Liver (tissue), 9 donors: ENCODE data around the gene CD109. TPM values are rescaled to one million over a fixed set of nuclear protein-coding genes. Genes with fewer than 3 reads are reported as not detected.

Experiments
- DNase-seq: peaks from one replicate; pipeline ENCODE4 v3.0.0-alpha.2; 2017; ENCODE audit warnings: low spot score
- H3K27ac ChIP-seq, 2 donors: one replicate each; pipeline ENCODE4 v1.7.0; 2013; ENCODE audit warnings: inconsistent platforms in 2 of 2, low read length in 2 of 2, control low read depth in 1 of 2, low read depth in 1 of 2, mild to moderate bottlenecking in 1 of 2
- H3K27me3 ChIP-seq, 4 donors: one replicate each; pipeline versions ENCODE4 v1.6.1 to v1.7.0; 2013; ENCODE audit warnings: low read length in 3 of 4, inconsistent platforms in 1 of 4, mild to moderate bottlenecking in 1 of 4, moderate library complexity in 1 of 4; ENCODE audit not compliant: control insufficient read depth in 4 of 4, insufficient read depth in 4 of 4
- H3K36me3 ChIP-seq, 4 donors: one replicate each; pipeline versions ENCODE4 v1.6.1 to v1.7.0; 2013; ENCODE audit warnings: low read length in 3 of 4, mild to moderate bottlenecking in 3 of 4, low read depth in 1 of 4, moderate library complexity in 1 of 4; ENCODE audit not compliant: control insufficient read depth in 4 of 4, insufficient read depth in 3 of 4
- H3K4me1 ChIP-seq, 4 donors: one replicate each; pipeline versions ENCODE4 v1.6.1 to v1.7.0; 2013; ENCODE audit warnings: low read length in 3 of 4, mild to moderate bottlenecking in 3 of 4, moderate library complexity in 1 of 4; ENCODE audit not compliant: control insufficient read depth in 4 of 4, insufficient read depth in 4 of 4
- H3K4me3 ChIP-seq, 3 donors: one replicate each; pipeline versions ENCODE4 v1.6.1 to v1.7.0; 2013; ENCODE audit warnings: low read length in 3 of 3, control low read depth in 1 of 3, low read depth in 1 of 3, mild to moderate bottlenecking in 1 of 3
- H3K9ac ChIP-seq, 2 donors: one replicate each; pipeline ENCODE4 v1.7.0; 2013; ENCODE audit warnings: low read length in 2 of 2, mild to moderate bottlenecking in 2 of 2, moderate library complexity in 2 of 2, control low read depth in 1 of 2, low read depth in 1 of 2
- H3K9me3 ChIP-seq, 4 donors: one replicate each; pipeline versions ENCODE4 v1.6.1 to v1.7.0; 2013; ENCODE audit warnings: low read length in 3 of 4; ENCODE audit not compliant: control insufficient read depth in 4 of 4
- ATF3 ChIP-seq: IDR thresholded peaks from 2 replicates; pipeline ENCODE4 v1.6.1; 2016; ENCODE audit warnings: antibody characterized with exemption
- EGR1 ChIP-seq, 2 donors: IDR thresholded peaks; 2 replicates each; pipeline ENCODE4 v1.6.1; 2016 to 2018; ENCODE audit warnings: antibody characterized with exemption in 2 of 2, low read depth in 2 of 2
- FOXA1 ChIP-seq: IDR thresholded peaks from 2 replicates; pipeline ENCODE4 v1.6.1; 2016; ENCODE audit warnings: antibody characterized with exemption
- FOXA2 ChIP-seq: IDR thresholded peaks from 2 replicates; pipeline ENCODE4 v1.6.1; 2016; ENCODE audit warnings: antibody characterized with exemption
- GABPA ChIP-seq, 2 donors: IDR thresholded peaks in 1 of 2; conservative IDR thresholded peaks in 1 of 2; 2 replicates each; pipeline ENCODE4 v1.6.1; 2016; ENCODE audit warnings: antibody characterized with exemption in 2 of 2, mild to moderate bottlenecking in 1 of 2, moderate library complexity in 1 of 2
- HNF4A ChIP-seq, 2 donors: conservative IDR thresholded peaks; 2 replicates each; pipeline ENCODE4 v1.6.1; 2016; ENCODE audit warnings: antibody characterized with exemption in 2 of 2, mild to moderate bottlenecking in 2 of 2
- HNF4G ChIP-seq: IDR thresholded peaks from 2 replicates; pipeline ENCODE4 v1.6.1; 2016; ENCODE audit warnings: antibody characterized with exemption
- JUND ChIP-seq, 2 donors: IDR thresholded peaks; 2 replicates each; pipeline ENCODE4 v1.6.1; 2016; ENCODE audit warnings: antibody characterized with exemption in 2 of 2
- NR2F2 ChIP-seq: IDR thresholded peaks from 2 replicates; pipeline ENCODE4 v1.6.1; 2016; ENCODE audit warnings: antibody characterized with exemption
- RAD21 ChIP-seq, 2 donors: IDR thresholded peaks; 2 replicates each; pipeline ENCODE4 v1.6.1; 2016; ENCODE audit warnings: antibody characterized with exemption in 2 of 2, mild to moderate bottlenecking in 2 of 2
- RXRA ChIP-seq, 2 donors: IDR thresholded peaks; 2 replicates each; pipeline ENCODE4 v1.6.1; 2017 to 2018; ENCODE audit warnings: antibody characterized with exemption in 2 of 2, mild to moderate bottlenecking in 1 of 2
- SP1 ChIP-seq: IDR thresholded peaks from 2 replicates; pipeline ENCODE4 v1.6.1; 2018; ENCODE audit warnings: antibody characterized with exemption, mild to moderate bottlenecking
- TAF1 ChIP-seq: conservative IDR thresholded peaks from 2 replicates; pipeline ENCODE4 v1.6.1; 2016; ENCODE audit warnings: antibody characterized with exemption, mild to moderate bottlenecking
- YY1 ChIP-seq: IDR thresholded peaks from 2 replicates; pipeline ENCODE4 v1.6.1; 2016; ENCODE audit warnings: antibody characterized with exemption, mild to moderate bottlenecking
- WGBS: extraction: QIAGEN DNeasy Blood & Tissue Kit; methylation state at CpG from one replicate; pipeline ENCODE4 v1.1.7; 2013; 5-methylcytosine and 5-hydroxymethylcytosine counted together
- polyA plus RNA-seq, 2 donors: library from polyadenylated mRNA; stranded (reverse) in 1 of 2; unstranded in 1 of 2; fragments of 200-250 nt in 1 of 2; fragments of >200 nt in 1 of 2; fragmentation: Nextera tagmentation in 1 of 2; extraction: Ambion mirVana in 1 of 2; gene quantifications; one replicate each; pipeline versions ENCODE4 v1.2.1 to v1.2.3, GENCODE V29; 2013 to 2015
- total RNA-seq, 2 donors: library from RNA; depleted of rRNA; stranded (reverse); fragments of >200 nt; gene quantifications; one replicate each; pipeline ENCODE4 v1.2.3, GENCODE V29; 2014
- TF ChIP-seq, protein P1 (sequence below): fragments of 150-350 bp; IDR thresholded peaks from 2 replicates; pipeline ENCODE4 v1.5.1; 2017; ENCODE audit warnings: improper control_type of control experiment, low read depth, low read length; ENCODE audit not compliant: missing input control
- TF ChIP-seq, protein P2 (sequence below): IDR thresholded peaks from 2 replicates; pipeline ENCODE4 v1.6.1; 2016; ENCODE audit warnings: antibody characterized with exemption
- TF ChIP-seq, protein P3 (sequence below): IDR thresholded peaks from 2 replicates; pipeline ENCODE4 v1.6.1; 2016; ENCODE audit warnings: antibody characterized with exemption, mild to moderate bottlenecking
- TF ChIP-seq, protein P4 (sequence below): IDR thresholded peaks from 2 replicates; pipeline ENCODE4 v1.6.1; 2016; ENCODE audit warnings: antibody characterized with exemption
- donor health status: healthy.
- donor health status: healthy.
- donor health status: healthy.
- donor health status: healthy.
- donor health status: healthy.

Gene CD109
- total and polyA plus RNA-seq, 4 donors: 0.18 to 2.0 (median 0.32) TPM

- TF ChIP-seq, protein P1, sequence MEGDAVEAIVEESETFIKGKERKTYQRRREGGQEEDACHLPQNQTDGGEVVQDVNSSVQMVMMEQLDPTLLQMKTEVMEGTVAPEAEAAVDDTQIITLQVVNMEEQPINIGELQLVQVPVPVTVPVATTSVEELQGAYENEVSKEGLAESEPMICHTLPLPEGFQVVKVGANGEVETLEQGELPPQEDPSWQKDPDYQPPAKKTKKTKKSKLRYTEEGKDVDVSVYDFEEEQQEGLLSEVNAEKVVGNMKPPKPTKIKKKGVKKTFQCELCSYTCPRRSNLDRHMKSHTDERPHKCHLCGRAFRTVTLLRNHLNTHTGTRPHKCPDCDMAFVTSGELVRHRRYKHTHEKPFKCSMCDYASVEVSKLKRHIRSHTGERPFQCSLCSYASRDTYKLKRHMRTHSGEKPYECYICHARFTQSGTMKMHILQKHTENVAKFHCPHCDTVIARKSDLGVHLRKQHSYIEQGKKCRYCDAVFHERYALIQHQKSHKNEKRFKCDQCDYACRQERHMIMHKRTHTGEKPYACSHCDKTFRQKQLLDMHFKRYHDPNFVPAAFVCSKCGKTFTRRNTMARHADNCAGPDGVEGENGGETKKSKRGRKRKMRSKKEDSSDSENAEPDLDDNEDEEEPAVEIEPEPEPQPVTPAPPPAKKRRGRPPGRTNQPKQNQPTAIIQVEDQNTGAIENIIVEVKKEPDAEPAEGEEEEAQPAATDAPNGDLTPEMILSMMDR: no peak
- TF ChIP-seq TAF1 (no peak), HNF4G (no peak), RAD21 (IDR thresholded peaks at IDR 0.05) (no peak), FOXA2 (no peak), EGR1 (IDR thresholded peaks at IDR 0.05; ENCODE audit: low read depth in 2 of 2) (no peak), JUND (IDR thresholded peaks at IDR 0.05) (no peak), RXRA (IDR thresholded peaks at IDR 0.05) (no peak), GABPA (IDR thresholded peaks at IDR 0.05 in 1 of 2, conservative IDR thresholded peaks at IDR 0.05 in 1 of 2) (no peak), SP1 (no peak), YY1 (no peak)
- TF ChIP-seq, protein P2, sequence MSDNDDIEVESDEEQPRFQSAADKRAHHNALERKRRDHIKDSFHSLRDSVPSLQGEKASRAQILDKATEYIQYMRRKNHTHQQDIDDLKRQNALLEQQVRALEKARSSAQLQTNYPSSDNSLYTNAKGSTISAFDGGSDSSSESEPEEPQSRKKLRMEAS: no peak
Measured at GRCh38 chr6:73710948-73711347, 14.9 kb downstream of the CD109 start (continued).

GRCh38 chr6:73712535-73713173 lies 16.7 kb downstream of the CD109 start:
- no peaks in the 10 kb centered on the region for H3K4me1 ChIP-seq
- DNase-seq: no peak
- no peak overlapping the region for H3K4me3 ChIP-seq
- H3K9ac ChIP-seq: no peak overlapping the region
- no peaks in the 10 kb centered on the region for H3K27me3 ChIP-seq
- no peak for TF ChIP-seq JUND (IDR thresholded peaks at IDR 0.05)
- WGBS: 75% methylated on average over 5 of the region's 5 CpGs
- no peaks in the 10 kb centered on the region for H3K9me3 ChIP-seq
- no peak overlapping the region for H3K27ac ChIP-seq
- no peaks in the 10 kb centered on the region for H3K36me3 ChIP-seq

DNA sequence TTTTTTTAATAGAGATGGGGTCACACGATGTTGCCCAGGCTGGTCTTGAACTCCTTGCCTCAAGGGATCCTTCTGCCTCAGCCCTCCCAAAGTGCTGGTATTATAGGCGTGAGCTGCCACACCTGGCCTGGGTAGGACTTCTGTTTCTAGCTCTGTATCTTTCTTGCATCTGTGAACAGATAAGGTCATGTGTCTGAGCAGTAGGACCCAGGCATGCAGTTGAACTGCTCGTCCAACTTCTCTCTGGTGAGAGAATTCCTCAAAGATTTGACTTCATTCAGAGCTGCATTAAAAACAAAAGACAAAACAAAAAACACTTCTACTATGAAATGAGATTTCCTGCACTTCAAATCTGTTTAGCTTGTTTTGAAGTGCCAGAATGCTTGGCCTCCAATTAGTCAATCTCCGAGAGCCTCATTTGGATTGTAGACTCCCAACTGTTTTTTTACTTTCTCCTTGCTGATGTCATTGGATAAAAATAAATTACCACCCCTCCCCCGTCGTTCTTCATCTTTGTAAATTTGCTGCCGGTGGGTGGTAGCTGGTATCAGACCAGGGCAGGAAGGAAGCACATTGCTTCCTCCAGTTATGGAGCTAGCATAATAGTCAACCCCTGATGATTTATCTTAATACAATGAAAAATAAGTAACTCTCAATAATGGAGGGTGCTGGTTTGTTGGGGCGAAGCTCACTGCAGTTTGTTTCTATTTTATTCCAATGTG lies 17.6 kb downstream of the CD109 start:
- Histone ChIP-seq H3K36me3 (no peaks in the 10 kb centered on the region), H3K4me3 (no peak overlapping the region), H3K27me3 (no peaks in the 10 kb centered on the region), H3K9ac (no peak overlapping the region), H3K4me1 (no peaks in the 10 kb centered on the region), H3K9me3 (no peaks in the 10 kb centered on the region), H3K27ac (no peak overlapping the region)
- 67% methylated on average over 8 of the region's 8 CpGs for WGBS
- TF ChIP-seq RAD21 (IDR thresholded peaks at IDR 0.05): no peak
- TF ChIP-seq, protein P1: no peak
- no peak for TF ChIP-seq YY1
- TF ChIP-seq RXRA (IDR thresholded peaks at IDR 0.05): no peak
- no peak for TF ChIP-seq GABPA (IDR thresholded peaks at IDR 0.05 in 1 of 2, conservative IDR thresholded peaks at IDR 0.05 in 1 of 2)
- TF ChIP-seq FOXA2: no peak
- no peak for TF ChIP-seq ATF3
- TF ChIP-seq, protein P3, sequence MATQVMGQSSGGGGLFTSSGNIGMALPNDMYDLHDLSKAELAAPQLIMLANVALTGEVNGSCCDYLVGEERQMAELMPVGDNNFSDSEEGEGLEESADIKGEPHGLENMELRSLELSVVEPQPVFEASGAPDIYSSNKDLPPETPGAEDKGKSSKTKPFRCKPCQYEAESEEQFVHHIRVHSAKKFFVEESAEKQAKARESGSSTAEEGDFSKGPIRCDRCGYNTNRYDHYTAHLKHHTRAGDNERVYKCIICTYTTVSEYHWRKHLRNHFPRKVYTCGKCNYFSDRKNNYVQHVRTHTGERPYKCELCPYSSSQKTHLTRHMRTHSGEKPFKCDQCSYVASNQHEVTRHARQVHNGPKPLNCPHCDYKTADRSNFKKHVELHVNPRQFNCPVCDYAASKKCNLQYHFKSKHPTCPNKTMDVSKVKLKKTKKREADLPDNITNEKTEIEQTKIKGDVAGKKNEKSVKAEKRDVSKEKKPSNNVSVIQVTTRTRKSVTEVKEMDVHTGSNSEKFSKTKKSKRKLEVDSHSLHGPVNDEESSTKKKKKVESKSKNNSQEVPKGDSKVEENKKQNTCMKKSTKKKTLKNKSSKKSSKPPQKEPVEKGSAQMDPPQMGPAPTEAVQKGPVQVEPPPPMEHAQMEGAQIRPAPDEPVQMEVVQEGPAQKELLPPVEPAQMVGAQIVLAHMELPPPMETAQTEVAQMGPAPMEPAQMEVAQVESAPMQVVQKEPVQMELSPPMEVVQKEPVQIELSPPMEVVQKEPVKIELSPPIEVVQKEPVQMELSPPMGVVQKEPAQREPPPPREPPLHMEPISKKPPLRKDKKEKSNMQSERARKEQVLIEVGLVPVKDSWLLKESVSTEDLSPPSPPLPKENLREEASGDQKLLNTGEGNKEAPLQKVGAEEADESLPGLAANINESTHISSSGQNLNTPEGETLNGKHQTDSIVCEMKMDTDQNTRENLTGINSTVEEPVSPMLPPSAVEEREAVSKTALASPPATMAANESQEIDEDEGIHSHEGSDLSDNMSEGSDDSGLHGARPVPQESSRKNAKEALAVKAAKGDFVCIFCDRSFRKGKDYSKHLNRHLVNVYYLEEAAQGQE: no peak
- TF ChIP-seq NR2F2: no peak
- TF ChIP-seq HNF4A (conservative IDR thresholded peaks at IDR 0.05): no peak
- TF ChIP-seq TAF1: no peak
- TF ChIP-seq JUND (IDR thresholded peaks at IDR 0.05): no peak
- no peak for TF ChIP-seq FOXA1
- no peak for TF ChIP-seq EGR1 (IDR thresholded peaks at IDR 0.05; ENCODE audit: low read depth in 2 of 2)
- TF ChIP-seq, protein P2: no peak
- TF ChIP-seq, protein P4, sequence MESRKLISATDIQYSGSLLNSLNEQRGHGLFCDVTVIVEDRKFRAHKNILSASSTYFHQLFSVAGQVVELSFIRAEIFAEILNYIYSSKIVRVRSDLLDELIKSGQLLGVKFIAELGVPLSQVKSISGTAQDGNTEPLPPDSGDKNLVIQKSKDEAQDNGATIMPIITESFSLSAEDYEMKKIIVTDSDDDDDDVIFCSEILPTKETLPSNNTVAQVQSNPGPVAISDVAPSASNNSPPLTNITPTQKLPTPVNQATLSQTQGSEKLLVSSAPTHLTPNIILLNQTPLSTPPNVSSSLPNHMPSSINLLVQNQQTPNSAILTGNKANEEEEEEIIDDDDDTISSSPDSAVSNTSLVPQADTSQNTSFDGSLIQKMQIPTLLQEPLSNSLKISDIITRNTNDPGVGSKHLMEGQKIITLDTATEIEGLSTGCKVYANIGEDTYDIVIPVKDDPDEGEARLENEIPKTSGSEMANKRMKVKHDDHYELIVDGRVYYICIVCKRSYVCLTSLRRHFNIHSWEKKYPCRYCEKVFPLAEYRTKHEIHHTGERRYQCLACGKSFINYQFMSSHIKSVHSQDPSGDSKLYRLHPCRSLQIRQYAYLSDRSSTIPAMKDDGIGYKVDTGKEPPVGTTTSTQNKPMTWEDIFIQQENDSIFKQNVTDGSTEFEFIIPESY: no peak
- DNase-seq: no peak
